ENCODE data around the gene RYR2. TPM values are rescaled to one million over a fixed set of nuclear protein-coding genes. Genes with fewer than 3 reads are reported as not detected.
"Not testable (repeated sequence)": the region's sequence is repeated elsewhere in the genome, so short reads cannot be mapped to it uniquely, and the experiment has no call there.

RYR2 gene
- total RNA-seq, 2 donors from 2014 or later: 7.6 to 8.8 TPM

- intact Hi-C loops (cut with DNase I): no loop called here
Observed at GRCh38 chr1:237367758-237368157, 325.8 kb downstream of the RYR2 start.

GRCh38 chr1:237371477-237371876, 329.5 kb downstream of the RYR2 start:
- intact Hi-C loops (cut with DNase I); DNase-seq (ENCODE audit: low spot score): not testable (repeated sequence)

More at GRCh38 chr1:237367758-237368157, 325.8 kb downstream of the RYR2 start:
- DNase-seq (ENCODE audit: low spot score): no peak

DNA sequence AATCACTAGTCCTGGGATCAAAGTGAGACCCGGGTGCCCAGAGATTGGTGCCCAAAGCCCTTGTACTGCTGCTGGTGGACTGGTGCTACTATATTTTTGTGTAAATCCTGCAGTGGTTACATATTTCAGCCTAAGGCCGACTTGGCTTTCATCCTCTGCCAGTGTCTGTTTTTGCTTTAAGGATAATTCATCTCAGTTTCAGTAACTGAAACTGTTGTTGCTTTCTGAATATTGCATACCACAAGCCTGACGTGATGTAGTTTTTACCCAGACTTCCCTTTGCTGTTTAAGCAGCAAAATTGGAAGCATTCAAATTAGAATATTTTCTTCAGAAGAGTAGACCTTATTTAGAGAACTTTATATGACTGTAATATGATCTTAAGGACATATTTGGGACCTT, 341.8 kb downstream of the RYR2 start:
- intact Hi-C loops (cut with DNase I): no loop called here
- DNase-seq (ENCODE audit: low spot score): no peak

GRCh38 chr1:237384213-237384612, 342.2 kb downstream of the RYR2 start:
- intact Hi-C loops (cut with DNase I): no loop called here
- no peak for DNase-seq (ENCODE audit: low spot score)

DNA sequence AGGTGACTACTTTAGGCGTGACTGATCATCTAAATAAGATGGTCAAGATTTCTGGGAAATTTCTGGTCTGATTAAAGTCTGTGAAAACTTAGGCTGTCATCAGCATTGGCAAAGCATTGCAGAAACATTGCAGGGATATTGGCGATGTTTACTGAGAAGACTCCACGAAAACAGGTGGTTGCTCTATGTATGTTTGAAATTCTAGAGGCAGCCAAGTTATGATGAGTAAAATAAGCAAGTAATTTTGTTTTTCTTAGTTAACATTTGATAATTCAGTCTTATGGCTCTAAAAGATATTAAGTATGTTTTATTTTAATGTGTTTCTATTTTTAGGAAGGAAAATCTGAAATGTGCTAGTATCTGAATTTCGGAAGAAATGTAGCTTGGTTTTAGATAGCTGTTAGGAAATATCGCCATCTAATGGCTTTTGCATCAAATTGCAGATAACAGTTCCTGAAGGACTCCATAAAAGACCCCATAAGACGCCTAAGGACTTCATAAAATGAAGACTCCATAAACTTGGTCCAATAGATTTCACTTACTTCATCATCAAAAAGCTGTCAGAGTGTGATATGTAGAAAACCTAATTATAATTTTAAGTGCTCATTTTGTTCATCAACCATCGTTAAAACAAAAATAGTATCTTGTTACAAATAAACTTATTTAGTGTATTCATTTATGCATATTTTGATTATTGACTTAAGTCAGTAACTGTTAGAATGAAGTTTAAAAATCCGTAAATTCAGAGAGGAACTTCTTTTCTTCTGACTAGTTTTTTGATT, 344.6 kb downstream of the RYR2 start:
- no peak for DNase-seq (ENCODE audit: low spot score)
- intact Hi-C loops (cut with DNase I): loop anchor here in 1 of 2 donors (5.0 kb wide), 1 partner anchor 344 kb away; the partner anchor contains the start of gene RYR2

GRCh38 chr1:237387144-237387505, 345.1 kb downstream of the RYR2 start:
- intact Hi-C loops (cut with DNase I): loop anchor here in 1 of 2 donors (5.0 kb wide), 1 partner anchor 345 kb away; the partner anchor contains the start of gene RYR2
- no peak for DNase-seq (ENCODE audit: low spot score)

- no peak for DNase-seq (ENCODE audit: low spot score)
- intact Hi-C loops (cut with DNase I): no loop called here
Observed at GRCh38 chr1:237390823-237391222, 348.8 kb downstream of the RYR2 start.

GRCh38 chr1:237393632-237394031, 351.6 kb downstream of the RYR2 start:
- intact Hi-C loops (cut with DNase I): no loop called here
- no peak for DNase-seq (ENCODE audit: low spot score)

DNA sequence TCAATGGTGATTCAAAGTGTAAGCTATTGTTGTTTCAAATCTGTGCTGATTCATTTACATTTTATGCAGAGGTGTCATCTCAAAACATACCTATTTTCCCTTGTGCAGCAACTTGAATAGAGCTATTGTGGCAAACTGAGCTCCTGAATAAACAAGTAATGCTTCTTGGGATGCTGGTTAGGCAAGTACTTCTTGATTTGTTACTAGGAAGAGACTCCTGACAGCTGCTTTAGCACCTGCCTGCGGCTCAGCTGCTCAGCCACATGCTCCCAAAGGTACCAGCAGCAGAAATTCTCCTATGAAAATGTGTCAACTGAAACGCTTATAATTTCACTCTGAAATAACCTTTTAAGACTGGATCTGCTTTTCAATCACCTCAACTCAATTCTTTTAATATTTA, 352.3 kb downstream of the RYR2 start:
- intact Hi-C loops (cut with DNase I): no loop called here
- DNase-seq (ENCODE audit: low spot score): no peak

GRCh38 chr1:237396426-237396825, 354.4 kb downstream of the RYR2 start:
- intact Hi-C loops (cut with DNase I): no loop called here
- no peak for DNase-seq (ENCODE audit: low spot score)

DNA sequence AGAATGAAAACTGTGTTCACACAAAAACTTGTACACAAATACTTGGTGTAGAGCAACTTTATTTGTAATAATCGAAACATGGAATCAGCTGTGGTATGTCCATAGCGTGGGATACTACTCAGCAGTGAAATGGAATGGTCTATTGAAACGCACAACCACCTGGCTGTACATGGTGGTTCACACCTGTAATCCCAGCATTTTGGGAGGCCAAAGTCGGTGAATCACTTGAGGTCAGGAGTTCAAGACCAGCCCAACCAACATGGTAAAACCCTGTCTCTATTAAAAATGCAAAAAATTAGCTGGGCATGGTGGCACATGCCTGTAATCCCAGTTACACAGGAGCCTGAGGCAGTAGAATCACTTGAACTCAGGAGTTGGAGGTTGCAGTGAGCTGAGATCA, 356.8 kb downstream of the RYR2 start:
- intact Hi-C loops (cut with DNase I): no loop called here

GRCh38 chr1:237405912-237406311, 363.9 kb downstream of the RYR2 start:
- DNase-seq (ENCODE audit: low spot score): no peak
- intact Hi-C loops (cut with DNase I): no loop called here

More for the DNA sequence above, 356.8 kb downstream of the RYR2 start:
- no peak for DNase-seq (ENCODE audit: low spot score)

DNA sequence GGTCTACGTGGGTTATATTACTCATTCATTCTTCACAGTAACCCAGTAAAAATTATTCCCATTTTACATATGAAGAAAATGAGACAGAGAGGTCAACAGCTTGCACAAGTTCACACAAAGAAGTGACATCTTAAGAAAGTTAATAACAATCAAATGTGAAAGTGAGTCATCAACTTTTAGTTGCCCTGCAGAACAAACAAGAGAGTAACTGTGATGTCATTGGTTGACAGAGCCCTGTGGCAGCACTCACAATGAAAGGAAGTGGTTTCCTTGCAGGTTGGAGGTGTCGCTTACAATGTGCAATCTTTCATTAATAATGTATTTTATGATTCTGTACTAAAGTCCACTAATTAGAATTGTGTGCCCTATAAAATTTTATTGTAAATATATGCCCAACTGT, 369.6 kb downstream of the RYR2 start:
- intact Hi-C loops (cut with DNase I): no loop called here
- no peak for DNase-seq (ENCODE audit: low spot score)

DNA sequence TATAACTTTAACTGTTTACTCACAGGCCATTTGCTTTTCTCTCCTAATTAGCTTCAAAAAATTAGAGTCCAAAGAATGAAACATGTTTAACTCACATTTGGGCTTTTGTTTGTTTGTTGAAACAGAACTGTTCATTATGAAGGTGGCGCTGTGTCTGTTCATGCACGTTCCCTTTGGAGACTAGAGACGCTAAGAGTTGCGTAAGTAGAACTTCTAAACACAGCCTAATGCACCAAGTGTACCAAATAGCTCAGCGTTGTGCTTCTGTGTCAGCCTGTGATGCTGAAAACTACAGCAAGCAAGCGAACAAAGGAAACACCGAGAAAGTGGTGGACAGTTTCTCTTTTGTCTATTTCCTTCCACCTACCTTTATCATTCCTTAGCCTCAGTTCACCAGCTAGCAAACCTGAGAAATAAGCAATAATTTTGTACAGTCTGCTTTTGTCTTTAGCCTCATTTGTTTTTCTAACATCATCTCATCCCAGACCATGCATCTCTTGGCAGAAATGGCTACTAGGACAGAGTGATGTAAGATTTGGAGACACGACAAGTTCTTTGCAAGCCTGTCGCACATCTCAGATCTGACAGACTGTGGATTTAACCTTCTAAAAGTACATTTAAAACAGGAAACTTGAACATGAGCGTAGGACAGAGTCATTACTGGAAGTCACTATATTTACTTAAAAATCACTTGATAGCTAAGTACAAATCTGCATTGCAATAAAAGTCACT, 375.1 kb downstream of the RYR2 start:
- DNase-seq (ENCODE audit: low spot score): no peak
- intact Hi-C loops (cut with DNase I): no loop called here

- DNase-seq (ENCODE audit: low spot score): no peak
- intact Hi-C loops (cut with DNase I): no loop called here
Observed at GRCh38 chr1:237428809-237429208, 386.8 kb downstream of the RYR2 start.

DNA sequence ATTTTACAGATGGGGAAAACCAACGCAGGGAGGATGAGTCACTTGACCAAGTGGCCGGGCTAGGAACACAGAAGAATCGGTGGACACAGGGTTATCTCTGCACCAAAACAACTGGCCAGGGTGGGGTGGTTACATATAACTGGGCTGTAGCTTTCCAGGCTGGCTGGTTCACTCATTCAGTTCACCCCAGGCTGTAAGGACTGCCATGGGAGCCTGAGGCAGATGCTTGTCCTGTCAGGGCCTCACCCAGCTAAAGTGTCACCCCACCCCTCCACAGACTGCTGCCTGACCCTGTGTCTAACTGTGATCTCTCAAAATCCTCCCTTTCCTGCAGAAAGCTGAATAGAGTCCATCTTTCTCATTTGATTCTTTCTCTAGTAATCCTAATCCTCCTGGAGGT, 387.3 kb downstream of the RYR2 start:
- intact Hi-C loops (cut with DNase I): no loop called here
- no peak for DNase-seq (ENCODE audit: low spot score)

GRCh38 chr1:237431448-237431847, 389.5 kb downstream of the RYR2 start:
- DNase-seq (ENCODE audit: low spot score): no peak
- intact Hi-C loops (cut with DNase I): no loop called here

DNA sequence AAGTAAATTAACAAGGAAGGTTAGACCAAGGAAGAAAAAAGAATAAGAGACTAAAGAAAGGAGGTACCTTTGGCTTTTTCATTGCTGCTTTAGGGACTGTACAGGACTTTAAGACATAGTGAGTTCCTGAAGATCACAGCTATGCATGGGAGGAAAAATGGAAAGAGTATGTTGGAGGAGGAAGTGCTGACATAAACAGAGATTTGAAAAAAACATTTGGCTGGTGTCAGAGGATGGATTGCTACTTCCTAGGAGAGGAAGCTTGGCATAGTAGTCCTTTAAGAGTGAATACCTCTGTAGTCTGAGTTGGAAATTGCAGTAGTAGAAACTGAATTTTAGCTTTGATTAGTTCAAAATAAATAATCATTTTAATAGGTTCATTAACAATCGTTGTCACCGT, 398.4 kb downstream of the RYR2 start:
- DNase-seq (ENCODE audit: low spot score): no peak
- intact Hi-C loops (cut with DNase I): no loop called here

DNA sequence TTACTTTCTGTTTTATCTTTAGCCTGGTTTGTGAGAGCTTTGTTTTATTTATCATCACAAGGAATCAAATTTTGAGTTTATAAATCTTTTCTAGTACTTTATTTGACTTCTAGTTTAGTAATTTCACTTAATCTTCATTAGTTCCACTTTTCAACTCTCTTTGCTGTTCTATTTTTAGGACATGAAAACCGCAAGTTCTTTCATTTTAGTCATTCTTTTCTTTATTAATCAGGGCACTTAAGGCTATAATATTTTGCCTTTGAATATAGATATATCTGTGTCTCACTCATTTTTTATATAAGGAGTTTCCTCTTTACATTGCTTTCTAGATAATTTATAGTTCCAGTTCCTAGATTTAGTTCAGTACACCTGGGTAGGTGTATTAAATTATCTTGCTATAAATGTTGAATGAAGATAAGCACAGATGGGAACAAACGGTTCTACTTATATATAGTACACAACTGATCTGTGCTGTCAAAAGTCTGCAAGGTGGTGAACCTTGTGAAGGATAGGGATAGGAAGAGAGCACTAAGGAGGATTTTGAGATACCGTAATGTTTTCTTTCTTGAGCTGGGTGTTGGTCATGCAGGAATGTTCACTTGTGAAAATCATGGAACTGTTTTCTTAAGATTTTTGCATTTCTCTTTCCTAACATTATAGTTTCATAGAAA, 402.3 kb downstream of the RYR2 start:
- no peak for DNase-seq (ENCODE audit: low spot score)

GRCh38 chr1:237448042-237448441, 406.1 kb downstream of the RYR2 start:
- DNase-seq (ENCODE audit: low spot score): no peak
- intact Hi-C loops (cut with DNase I): no loop called here

More for the DNA sequence above, 402.3 kb downstream of the RYR2 start:
- intact Hi-C loops (cut with DNase I): no loop called here

Measured in posterior vena cava (tissue), 2 donors.